HG03135 (cell line): ENCODE measurements around the gene MICB.
"Not testable (repeated sequence)": the region's sequence is repeated elsewhere in the genome, so short reads cannot be mapped to it uniquely, and the experiment has no call there.

ENCODE experiments used
- ATAC-seq: cut with Tn5 transposase; IDR thresholded peaks from one replicate; pipeline ENCODE4 v1.9.1; 2021; ENCODE audit warnings: mild to moderate bottlenecking, moderate library complexity; ENCODE audit not compliant: unreplicated experiment

The MICB gene

GRCh38 chr6:31473780-31474761, 23.9 kb upstream of the MICB start:
- no peak for ATAC-seq

GRCh38 chr6:31474871-31475286, 23.1 kb upstream of the MICB start:
- ATAC-seq = no peak

- no peak for ATAC-seq
Observed at GRCh38 chr6:31476515-31477139, 21.3 kb upstream of the MICB start.

DNA sequence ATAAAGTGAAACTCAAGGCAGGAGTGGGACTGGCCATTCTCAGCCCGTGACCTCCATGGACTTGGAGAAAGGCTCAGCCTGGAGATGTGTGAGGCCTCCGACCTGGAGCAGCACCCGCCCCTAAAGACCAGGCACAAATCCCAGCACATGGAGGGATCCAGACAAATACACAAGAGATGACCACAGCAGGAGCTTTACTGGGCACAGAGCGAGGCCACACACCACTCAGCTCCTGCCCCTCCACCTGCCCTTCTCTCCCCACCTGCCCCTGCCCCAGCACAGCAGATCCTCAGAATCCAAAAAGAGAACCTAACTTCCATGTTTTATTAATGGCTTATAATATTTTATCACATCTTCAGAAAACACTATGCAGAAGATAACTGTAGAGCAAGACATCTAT, 20.4 kb upstream of the MICB start:
- no peak for ATAC-seq

DNA sequence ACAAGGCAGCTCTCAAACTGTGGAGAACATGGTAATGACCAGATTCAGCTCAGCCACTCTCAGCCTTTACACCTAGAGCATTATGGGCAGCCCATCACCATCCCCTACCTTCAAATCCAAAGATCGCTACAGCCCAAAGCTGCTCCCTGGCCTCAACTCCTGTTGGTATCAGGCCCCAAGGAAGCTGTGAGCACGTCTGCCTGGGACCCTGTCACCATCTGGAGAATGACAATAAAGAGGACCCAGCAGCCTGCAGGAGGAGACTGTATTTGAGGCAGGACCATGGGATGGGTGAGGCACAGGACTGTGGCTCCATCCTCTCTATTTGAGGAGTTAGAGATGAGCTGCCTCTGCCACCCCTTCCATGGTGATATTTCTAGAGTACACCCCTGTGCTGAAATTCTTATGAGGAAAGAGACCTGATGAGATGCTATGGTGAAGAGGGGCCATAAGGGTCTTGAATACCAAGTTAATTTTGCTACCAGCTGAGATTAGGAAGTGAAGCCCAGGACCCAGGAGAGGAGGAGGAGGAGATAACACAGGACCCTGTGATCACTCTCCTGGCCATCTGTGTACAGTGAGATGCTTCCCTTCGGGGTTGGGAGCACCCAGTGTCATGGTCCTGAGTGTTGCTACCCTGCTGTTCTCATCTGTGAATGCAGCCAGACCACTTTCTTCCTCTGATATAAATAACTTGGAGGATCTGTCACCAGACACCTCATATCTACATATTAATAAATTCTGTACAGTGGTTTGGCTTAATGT, 19.6 kb upstream of the MICB start:
- no peak for ATAC-seq

DNA sequence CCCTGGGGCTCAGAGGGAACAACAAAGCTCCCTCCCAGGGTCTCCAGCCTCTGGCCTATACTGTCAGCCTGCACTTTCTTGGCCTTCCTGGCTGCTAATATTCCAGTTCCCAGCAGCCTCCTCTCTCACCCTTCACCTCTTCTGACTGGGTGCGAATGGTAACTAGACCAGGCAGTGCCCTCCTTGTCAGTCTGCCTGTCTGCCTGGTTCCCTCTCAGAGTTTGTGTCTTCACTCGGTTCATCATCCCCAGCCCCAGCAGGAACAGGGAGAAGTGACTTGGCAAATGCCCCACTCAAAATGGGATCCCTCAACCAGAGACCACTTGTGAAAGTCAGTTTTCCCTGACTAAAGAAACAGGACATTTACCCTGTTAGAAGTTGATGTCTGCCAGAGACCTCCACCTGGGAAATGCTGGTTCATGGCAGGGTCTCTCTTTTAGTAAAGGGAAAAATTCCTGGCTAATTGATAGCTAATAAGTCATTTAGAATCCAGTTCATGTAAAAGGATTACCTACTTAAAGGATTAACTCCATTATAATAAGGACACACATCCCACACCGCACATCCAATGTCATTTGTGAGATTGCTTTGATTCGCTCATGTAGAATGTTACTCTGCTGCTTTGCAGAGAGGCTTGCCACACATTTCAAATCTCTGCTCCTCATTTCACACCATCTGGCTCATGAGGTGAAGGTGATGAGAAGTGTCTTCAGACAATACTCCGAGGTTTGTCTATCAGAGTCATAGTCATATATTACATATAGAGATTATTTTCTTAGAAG, 18.6 kb upstream of the MICB start:
- ATAC-seq = no peak

GRCh38 chr6:31479933-31480535, 17.9 kb upstream of the MICB start:
- ATAC-seq = no peak

GRCh38 chr6:31480574-31480973, 17.4 kb upstream of the MICB start:
- ATAC-seq = no peak

- no peak for ATAC-seq
Observed at GRCh38 chr6:31483392-31483791, 14.6 kb upstream of the MICB start.

GRCh38 chr6:31485055-31485454, 12.9 kb upstream of the MICB start:
- ATAC-seq = no peak

- not testable (repeated sequence) for ATAC-seq
Observed at GRCh38 chr6:31486065-31486837, 11.7 kb upstream of the MICB start.

DNA sequence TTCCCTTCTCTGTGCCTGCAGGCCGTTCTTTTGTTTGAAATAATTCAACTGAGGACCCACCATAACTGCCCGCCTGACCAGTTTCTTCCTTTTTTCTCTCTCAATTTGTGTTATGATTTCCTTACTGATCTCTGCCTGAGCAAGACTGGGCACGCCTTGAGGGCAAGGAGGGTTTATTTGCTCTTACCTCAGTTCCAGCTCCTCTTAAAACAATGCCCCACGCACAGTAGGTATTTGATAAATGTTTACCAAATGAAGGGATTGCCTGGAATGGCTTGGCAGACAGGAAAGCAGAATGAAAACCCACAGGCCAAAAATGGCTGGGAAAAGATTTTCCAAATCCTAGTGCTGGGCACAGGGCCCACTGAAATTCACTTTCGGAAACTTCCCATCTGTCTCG, 10.3 kb upstream of the MICB start:
- ATAC-seq = not testable (repeated sequence)

- ATAC-seq = no peak
Observed at GRCh38 chr6:31489086-31489485, 8.9 kb upstream of the MICB start.

DNA sequence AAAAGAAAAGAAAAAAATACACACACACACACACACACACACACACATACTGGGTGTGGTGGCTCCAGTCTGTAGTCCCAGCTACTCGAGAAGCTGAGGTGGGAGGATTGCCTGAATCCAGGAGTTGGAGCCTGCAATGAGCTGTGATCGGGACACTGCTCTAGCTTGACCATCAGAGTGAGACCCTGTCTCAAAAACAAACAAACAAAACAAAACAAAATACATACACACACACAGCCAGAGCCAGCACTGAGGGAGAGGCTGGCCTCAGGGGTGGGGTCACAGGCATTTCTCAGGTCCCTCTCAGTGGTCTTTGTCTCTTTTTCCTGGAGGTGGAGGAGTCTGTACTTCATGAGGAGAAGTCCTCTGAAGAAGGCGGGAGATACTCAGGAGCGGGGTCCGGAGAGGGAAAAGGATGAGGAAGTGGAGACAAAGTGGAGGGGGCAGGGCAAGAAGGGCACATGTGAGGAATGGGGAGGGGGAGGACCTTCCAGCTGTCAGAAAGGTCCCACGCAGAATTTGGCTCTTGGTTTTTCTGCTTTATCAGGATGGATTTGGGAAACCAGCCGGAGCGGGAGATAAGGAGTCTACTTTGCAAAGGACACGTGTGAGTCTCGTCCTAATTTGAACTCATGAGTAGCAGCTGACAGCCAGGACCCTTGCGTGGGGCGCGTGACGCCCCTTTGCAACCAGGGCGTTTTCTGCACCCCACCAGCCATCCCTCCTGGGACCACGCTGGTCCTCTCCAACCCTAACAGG, 7.7 kb upstream of the MICB start:
- ATAC-seq = no peak

DNA sequence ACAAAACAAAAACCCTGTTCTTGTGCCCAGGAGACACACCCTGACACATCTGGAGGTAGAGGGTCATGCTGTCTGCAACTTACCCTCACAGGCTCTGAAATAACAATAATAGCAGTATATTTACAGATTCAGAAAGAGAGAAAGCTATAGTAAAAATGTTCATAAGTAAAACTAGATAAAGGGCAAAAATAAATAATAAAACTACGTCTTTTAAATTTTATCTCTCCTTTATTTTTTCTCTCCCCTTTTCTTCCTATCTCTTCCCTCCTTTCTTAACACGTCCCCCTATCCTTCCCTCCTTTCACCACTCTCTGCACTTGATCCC, 4.4 kb upstream of the MICB start:
- not testable (repeated sequence) for ATAC-seq

- ATAC-seq = peak; percentile 42
Observed at GRCh38 chr6:31493875-31494694, 3.9 kb upstream of the MICB start.

DNA sequence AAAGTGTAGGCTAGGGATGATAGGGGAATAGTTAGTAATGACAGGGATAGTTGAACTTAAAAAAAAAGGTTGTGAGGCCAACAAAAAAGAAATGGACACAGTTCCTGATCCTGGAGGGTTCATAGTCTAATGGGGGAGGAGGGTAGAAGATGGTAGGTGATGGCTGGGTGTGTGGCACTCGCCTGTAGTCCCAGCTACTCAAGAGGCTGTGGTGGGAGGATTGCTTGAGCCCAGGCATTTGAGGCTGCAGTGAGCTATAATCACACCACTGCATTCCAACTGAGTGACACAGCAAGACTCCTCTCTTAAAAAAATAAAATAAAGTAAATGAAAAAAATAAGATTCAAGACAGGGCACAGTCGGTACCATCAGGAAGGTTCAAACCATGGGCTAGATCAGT, 2.4 kb upstream of the MICB start:
- ATAC-seq = no peak

DNA sequence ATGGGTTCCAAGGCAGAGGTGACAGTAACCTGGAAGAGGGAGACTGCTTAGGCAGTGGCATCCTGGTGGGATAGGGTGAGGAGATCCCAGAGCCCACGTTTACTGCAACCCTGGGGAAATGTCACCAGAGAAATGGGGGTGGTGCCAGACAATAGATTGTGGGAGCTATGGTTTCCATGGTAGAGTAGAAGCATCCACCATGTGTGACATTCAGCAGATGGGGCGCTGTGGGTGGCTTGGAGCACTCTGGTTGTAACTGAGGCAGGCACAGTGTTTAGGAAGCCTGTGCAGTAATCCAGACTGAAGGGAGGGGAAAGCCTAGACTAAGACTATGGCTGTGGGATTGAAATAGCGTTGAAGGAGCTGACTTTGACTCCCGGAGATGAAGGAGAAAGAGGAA, 1.1 kb upstream of the MICB start:
- not testable (repeated sequence) for ATAC-seq
